ENCODE data around the gene RPL31.

The RPL31 gene

GRCh38 chr2:100995309-100996075, 6.6 kb upstream of the RPL31 start:
- Histone ChIP-seq H3K27me3 (ENCODE audit: insufficient read depth, poor library complexity, severe bottlenecking) (no peaks in the 10 kb centered on the region), H3K27ac (replicated peaks) (no peak overlapping the region), H3K4me3 (replicated peaks; ENCODE audit: insufficient read depth, low read length) (no peak overlapping the region)
- no peak for DNase-seq (ENCODE audit: low read depth in 1 of 2, low spot score in 1 of 2)
- TF ChIP-seq SPI1 (IDR thresholded peaks at IDR 0.05; ENCODE audit: borderline replicate concordance, low read depth) (no peak), GABPA (IDR thresholded peaks at IDR 0.05; ENCODE audit: low read depth) (no peak), POLR2AphosphoS5 (IDR thresholded peaks at IDR 0.05; ENCODE audit: low read depth) (no peak)
- TF ChIP-seq, protein P1, sequence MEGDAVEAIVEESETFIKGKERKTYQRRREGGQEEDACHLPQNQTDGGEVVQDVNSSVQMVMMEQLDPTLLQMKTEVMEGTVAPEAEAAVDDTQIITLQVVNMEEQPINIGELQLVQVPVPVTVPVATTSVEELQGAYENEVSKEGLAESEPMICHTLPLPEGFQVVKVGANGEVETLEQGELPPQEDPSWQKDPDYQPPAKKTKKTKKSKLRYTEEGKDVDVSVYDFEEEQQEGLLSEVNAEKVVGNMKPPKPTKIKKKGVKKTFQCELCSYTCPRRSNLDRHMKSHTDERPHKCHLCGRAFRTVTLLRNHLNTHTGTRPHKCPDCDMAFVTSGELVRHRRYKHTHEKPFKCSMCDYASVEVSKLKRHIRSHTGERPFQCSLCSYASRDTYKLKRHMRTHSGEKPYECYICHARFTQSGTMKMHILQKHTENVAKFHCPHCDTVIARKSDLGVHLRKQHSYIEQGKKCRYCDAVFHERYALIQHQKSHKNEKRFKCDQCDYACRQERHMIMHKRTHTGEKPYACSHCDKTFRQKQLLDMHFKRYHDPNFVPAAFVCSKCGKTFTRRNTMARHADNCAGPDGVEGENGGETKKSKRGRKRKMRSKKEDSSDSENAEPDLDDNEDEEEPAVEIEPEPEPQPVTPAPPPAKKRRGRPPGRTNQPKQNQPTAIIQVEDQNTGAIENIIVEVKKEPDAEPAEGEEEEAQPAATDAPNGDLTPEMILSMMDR (IDR thresholded peaks at IDR 0.05; ENCODE audit: insufficient read depth, low read length) = no peak

DNA sequence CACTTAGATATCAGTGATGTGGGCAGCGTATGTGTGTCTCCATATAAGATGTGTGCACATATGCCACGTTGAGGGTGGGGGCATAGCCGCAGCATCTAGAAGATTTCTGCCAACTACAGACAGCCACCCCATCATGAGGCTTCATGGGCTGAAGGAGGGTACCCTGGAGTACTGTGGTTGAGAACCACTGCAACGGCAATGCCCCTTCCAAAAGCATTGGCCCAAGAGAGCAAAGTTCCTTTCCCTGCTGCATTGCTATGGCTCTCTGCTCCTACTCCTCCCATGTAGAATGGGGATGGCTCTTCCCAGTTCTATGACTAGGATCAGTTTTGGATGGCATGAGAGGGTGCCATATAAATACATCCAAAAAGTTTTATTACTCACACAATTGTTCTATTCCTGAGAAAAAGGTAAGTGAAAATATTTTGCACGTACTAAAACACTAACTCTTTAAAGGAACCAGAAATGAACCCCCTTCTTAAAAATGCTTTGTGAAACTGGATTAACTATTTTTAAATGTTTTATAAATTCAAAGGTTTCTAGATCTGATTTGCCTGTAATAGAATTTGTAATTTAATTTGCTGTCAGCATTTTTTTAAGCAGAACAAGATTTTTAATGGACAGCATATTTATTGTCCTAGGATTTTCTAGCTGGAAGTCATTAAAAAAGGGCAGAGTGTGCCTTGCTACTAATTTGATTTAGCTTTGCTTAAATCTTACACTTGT, 4.4 kb upstream of the RPL31 start:
- TF ChIP-seq GABPA (IDR thresholded peaks at IDR 0.05; ENCODE audit: low read depth) (no peak), SPI1 (IDR thresholded peaks at IDR 0.05; ENCODE audit: borderline replicate concordance, low read depth) (no peak)
- no peak for DNase-seq (ENCODE audit: low read depth in 1 of 2, low spot score in 1 of 2)
- H3K4me3 ChIP-seq (replicated peaks; ENCODE audit: insufficient read depth, low read length) = no peak overlapping the region
- H3K27ac ChIP-seq (replicated peaks) = no peak overlapping the region
- H3K27me3 ChIP-seq (ENCODE audit: insufficient read depth, poor library complexity, severe bottlenecking) = no peaks in the 10 kb centered on the region

GRCh38 chr2:100998235-100998573, 3.9 kb upstream of the RPL31 start:
- H3K27ac ChIP-seq (replicated peaks) = no peak overlapping the region
- DNase-seq (ENCODE audit: low read depth in 1 of 2, low spot score in 1 of 2) = no peak
- TF ChIP-seq REST (IDR thresholded peaks at IDR 0.05; ENCODE audit: insufficient replicate concordance, low read depth) (no peak), POLR2AphosphoS5 (IDR thresholded peaks at IDR 0.05; ENCODE audit: low read depth) (no peak), GABPA (IDR thresholded peaks at IDR 0.05; ENCODE audit: low read depth) (no peak), SPI1 (IDR thresholded peaks at IDR 0.05; ENCODE audit: borderline replicate concordance, low read depth) (no peak)
- TF ChIP-seq, protein P1 (IDR thresholded peaks at IDR 0.05; ENCODE audit: insufficient read depth, low read length) = no peak
- H3K4me3 ChIP-seq (replicated peaks; ENCODE audit: insufficient read depth, low read length) = no peak overlapping the region
- H3K27me3 ChIP-seq (ENCODE audit: insufficient read depth, poor library complexity, severe bottlenecking) = no peaks in the 10 kb centered on the region

- DNase-seq (ENCODE audit: low read depth in 1 of 2, low spot score in 1 of 2) = no peak
- no peak overlapping the region for H3K4me3 ChIP-seq (replicated peaks; ENCODE audit: insufficient read depth, low read length)
- no peak overlapping the region for H3K27ac ChIP-seq (replicated peaks)
- no peaks in the 10 kb centered on the region for H3K27me3 ChIP-seq (ENCODE audit: insufficient read depth, poor library complexity, severe bottlenecking)
- TF ChIP-seq GABPA (IDR thresholded peaks at IDR 0.05; ENCODE audit: low read depth) = no peak
- TF ChIP-seq SPI1 (IDR thresholded peaks at IDR 0.05; ENCODE audit: borderline replicate concordance, low read depth) = no peak
- TF ChIP-seq REST (IDR thresholded peaks at IDR 0.05; ENCODE audit: insufficient replicate concordance, low read depth) = no peak
- TF ChIP-seq, protein P1 (IDR thresholded peaks at IDR 0.05; ENCODE audit: insufficient read depth, low read length) = no peak
- no peak for TF ChIP-seq POLR2AphosphoS5 (IDR thresholded peaks at IDR 0.05; ENCODE audit: low read depth)
Measured at GRCh38 chr2:100999995-101000394, 2.1 kb upstream of the RPL31 start.
